Neuronal stem cell (in vitro differentiated cells): Measurements from ENCODE around the gene KRT7.
"Not testable (repeated sequence)": the region's sequence is repeated elsewhere in the genome, so short reads cannot be mapped to it uniquely, and the experiment has no call there.

ENCODE experiments used
- DNase-seq: peaks from one replicate; pipeline ENCODE4 v3.0.0-alpha.2; 2013; ENCODE audit warnings: low spot score
- H2AFZ ChIP-seq: one replicate; pipeline ENCODE4 v1.6.1; 2013; ENCODE audit warnings: mild to moderate bottlenecking, low read length, inconsistent platforms
- H2AK5ac ChIP-seq: 2 replicates; pipeline ENCODE4 v1.6.1; 2013; ENCODE audit warnings: low read depth, mild to moderate bottlenecking, inconsistent platforms, low read length, moderate library complexity, mixed read lengths
- H2BK120ac ChIP-seq: 2 replicates; pipeline ENCODE4 v1.6.1; 2013; ENCODE audit warnings: low read depth, mild to moderate bottlenecking, inconsistent platforms, low read length, moderate library complexity, mixed read lengths
- H2BK12ac ChIP-seq: one replicate; pipeline ENCODE4 v1.6.1; 2013; ENCODE audit warnings: low read length, inconsistent platforms
- H2BK15ac ChIP-seq: 2 replicates; pipeline ENCODE4 v1.6.1; 2013; ENCODE audit warnings: mild to moderate bottlenecking, low read length, inconsistent platforms, mixed read lengths
- H2BK5ac ChIP-seq: one replicate; pipeline ENCODE4 v1.6.1; 2013; ENCODE audit warnings: inconsistent platforms, mild to moderate bottlenecking, low read length, moderate library complexity
- H3K14ac ChIP-seq: one replicate; pipeline ENCODE4 v1.6.1; 2013; ENCODE audit warnings: low read length, inconsistent platforms
- H3K18ac ChIP-seq: 2 replicates; pipeline ENCODE4 v1.6.1; 2013; ENCODE audit warnings: low read length, inconsistent platforms
- H3K23ac ChIP-seq: 2 replicates; pipeline ENCODE4 v1.6.1; 2013; ENCODE audit warnings: low read depth, mild to moderate bottlenecking, mixed read lengths, low read length, inconsistent platforms; ENCODE audit not compliant: poor library complexity
- H3K27ac ChIP-seq: replicated peaks from 3 replicates; pipeline ENCODE4 v1.5.1; 2013; ENCODE audit warnings: low read length, inconsistent platforms
- H3K27me3 ChIP-seq, 3 experiments: 2 replicates each; pipeline ENCODE4 v1.6.1; 2013; ENCODE audit warnings: low read length in 3 of 3, mild to moderate bottlenecking in 2 of 3, inconsistent platforms in 1 of 3, low read depth in 1 of 3, mixed read lengths in 1 of 3, moderate library complexity in 1 of 3; ENCODE audit not compliant: control insufficient read depth in 3 of 3, insufficient read depth in 3 of 3
- H3K36me3 ChIP-seq, 2 donors: replicated peaks in 1 of 2; 2 replicates each; pipeline ENCODE4 v1.6.1; 2013; ENCODE audit warnings: low read length in 2 of 2; ENCODE audit not compliant: control insufficient read depth in 2 of 2, insufficient read depth in 2 of 2
- H3K4ac ChIP-seq: 2 replicates; pipeline ENCODE4 v1.6.1; 2013; ENCODE audit warnings: inconsistent platforms, mild to moderate bottlenecking, low read length, moderate library complexity
- H3K4me1 ChIP-seq, 2 donors: 1 replicate in 1 of 2; 2 replicates in 1 of 2; pipeline ENCODE4 v1.6.1; 2013; ENCODE audit warnings: low read length in 2 of 2, low read depth in 1 of 2; ENCODE audit not compliant: control insufficient read depth in 2 of 2, insufficient read depth in 1 of 2
- H3K4me2 ChIP-seq: one replicate; pipeline ENCODE4 v1.6.1; 2013; ENCODE audit warnings: mild to moderate bottlenecking, low read length, inconsistent platforms; ENCODE audit not compliant: insufficient read depth, poor library complexity, severe bottlenecking
- H3K4me3 ChIP-seq, 2 donors: 2 replicates each; pipeline ENCODE4 v1.5.1; 2013; ENCODE audit warnings: low read length in 2 of 2, mild to moderate bottlenecking in 2 of 2, inconsistent platforms in 1 of 2, moderate library complexity in 1 of 2
- H3K79me1 ChIP-seq: one replicate; pipeline ENCODE4 v1.6.1; 2013; ENCODE audit warnings: low read depth, mild to moderate bottlenecking, inconsistent platforms, low read length, moderate library complexity
- H3K9ac ChIP-seq: one replicate; pipeline ENCODE4 v1.6.1; 2013; ENCODE audit warnings: mild to moderate bottlenecking, low read depth, low read length, inconsistent platforms; ENCODE audit not compliant: poor library complexity
- H3K9me3 ChIP-seq, 2 donors: replicated peaks in 1 of 2; 2 replicates each; pipeline versions ENCODE3 to v1.6.1; 2013; ENCODE audit warnings: low read length in 2 of 2, mild to moderate bottlenecking in 2 of 2, inconsistent platforms in 1 of 2, low read depth in 1 of 2, mixed read lengths in 1 of 2, moderate library complexity in 1 of 2; ENCODE audit not compliant: control insufficient read depth in 2 of 2, insufficient read depth in 1 of 2
- H4K8ac ChIP-seq: one replicate; pipeline ENCODE4 v1.6.1; 2013; ENCODE audit warnings: low read depth, mild to moderate bottlenecking, inconsistent platforms, low read length, moderate library complexity
- H4K91ac ChIP-seq: one replicate; pipeline ENCODE4 v1.6.1; 2013; ENCODE audit warnings: low read length, low read depth, mild to moderate bottlenecking, inconsistent platforms; ENCODE audit not compliant: poor library complexity
- WGBS, 2 donors: extraction: QIAGEN DNeasy Blood & Tissue Kit; methylation state at CpG; one replicate each; pipeline ENCODE4 v1.1.7; 2013; ENCODE audit warnings: missing lambda C conversion rate in 2 of 2, mixed read lengths in 1 of 2; ENCODE audit not compliant: insufficient read length in 2 of 2, insufficient replicate concordance in 1 of 2; ENCODE audit errors: extremely low coverage in 2 of 2; 5-methylcytosine and 5-hydroxymethylcytosine counted together

KRT7 gene

DNA sequence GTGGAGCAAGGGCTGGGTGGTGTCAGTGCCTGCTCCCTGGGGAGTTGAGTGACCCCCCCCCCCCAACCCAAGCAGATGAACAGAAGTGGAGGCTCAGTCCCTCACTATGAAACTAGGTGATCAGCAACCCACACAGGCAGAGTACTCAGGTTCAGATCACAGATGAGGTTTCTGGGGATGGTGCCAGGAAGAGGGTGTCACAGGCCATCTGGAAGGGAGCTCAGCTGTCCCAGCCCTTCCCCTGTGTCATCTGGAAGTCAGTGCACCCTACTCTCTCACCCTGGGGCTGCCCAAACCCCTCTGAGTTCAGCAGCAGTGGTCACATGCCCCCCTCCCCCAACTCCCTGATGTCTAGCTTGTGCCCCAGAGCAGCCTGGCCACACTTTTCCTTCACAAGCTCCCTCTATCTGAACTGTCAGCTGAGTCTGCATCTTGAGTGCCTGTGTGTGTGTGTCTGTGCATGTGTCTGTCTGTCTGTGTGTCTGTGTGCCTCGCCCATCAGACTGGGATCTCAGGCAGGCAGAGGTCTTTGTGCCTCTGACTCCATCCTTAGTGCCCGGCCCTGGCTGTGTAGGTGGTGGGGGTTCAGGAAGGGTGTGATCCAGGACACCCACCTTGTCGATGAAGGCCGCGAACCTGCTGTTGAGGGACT, 57.6 kb downstream of the KRT7 start:
- no CpG with 5 or more reads among the region's 5 CpGs for WGBS, 2 donors
- not testable (repeated sequence) for H3K14ac ChIP-seq

DNA sequence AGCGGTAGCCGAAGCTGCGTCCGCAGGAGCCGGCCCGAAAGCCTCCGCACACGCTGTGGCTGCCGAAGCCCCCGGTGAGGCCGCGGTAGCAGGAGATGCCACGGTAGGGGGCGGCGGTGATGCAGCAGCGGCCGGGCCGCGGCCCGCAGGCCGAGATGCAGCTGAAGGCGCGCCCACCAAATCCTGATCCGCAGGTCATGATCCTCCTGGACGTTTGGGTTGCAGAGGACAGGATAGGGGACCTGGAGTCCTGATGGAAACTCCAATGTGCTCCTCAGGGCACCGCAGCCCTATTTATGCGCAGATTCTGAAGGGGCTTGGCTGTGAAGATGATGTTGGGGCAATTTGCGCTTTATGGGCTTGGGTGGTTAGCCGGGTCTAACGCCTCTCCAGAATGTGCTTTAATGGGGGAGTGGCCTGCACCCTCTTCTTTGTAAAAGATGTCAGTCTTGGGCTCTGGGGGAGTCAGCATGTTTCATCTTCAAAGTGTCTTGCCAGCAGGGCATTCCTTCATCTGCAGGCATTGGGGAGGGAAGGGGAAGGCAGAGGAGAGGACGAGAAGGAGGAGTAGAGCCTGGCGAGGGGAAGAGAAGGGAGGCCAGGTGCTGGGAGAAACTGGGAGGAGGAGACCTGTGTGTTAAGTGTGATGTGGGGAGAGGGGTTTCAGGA, 58.4 kb downstream of the KRT7 start, which contains the start of gene KRT81:
KRT81 (minus strand) TSS at position 268 of the 669 bp plus-strand sequence; CDS start at position 199, 69 bp downstream.
- Histone ChIP-seq H2BK15ac (no peak within 1 kb of the TSS), H3K36me3 (no peaks in the 10 kb centered on the region), H3K4me3 (no peak within 1 kb of the TSS), H4K91ac (no peak within 1 kb of the TSS), H2BK5ac (no peak within 1 kb of the TSS), H2BK120ac (no peak within 1 kb of the TSS), H3K9ac (no peak within 1 kb of the TSS), H3K4ac (no peak within 1 kb of the TSS), H3K18ac (no peak within 1 kb of the TSS), H3K4me1 (no peaks in the 10 kb centered on the region), H3K79me1 (no peaks in the 10 kb centered on the region), H3K4me2 (no peak within 1 kb of the TSS), H4K8ac (no peak within 1 kb of the TSS), H3K23ac (no peak within 1 kb of the TSS), H2AK5ac (no peak within 1 kb of the TSS), H3K27me3 (peaks cover 0 to 4% (median 0%) of the 10 kb centered on the region in 3 experiments), H3K27ac (no peak within 1 kb of the TSS), H3K9me3 (no peaks in the 10 kb centered on the region), H3K14ac (no peak within 1 kb of the TSS), H2AFZ (no peak within 1 kb of the TSS), H2BK12ac (no peak within 1 kb of the TSS)
- DNase-seq, result no peak
- WGBS, 2 donors, result no CpG with 5 or more reads among the region's 32 CpGs

More for the DNA sequence above, 57.6 kb downstream of the KRT7 start:
- not testable (repeated sequence) for H3K27me3 ChIP-seq, H4K8ac ChIP-seq, H2BK12ac ChIP-seq, H3K9me3 ChIP-seq, H3K4me2 ChIP-seq, H3K4ac ChIP-seq, H3K79me1 ChIP-seq, H3K18ac ChIP-seq, DNase-seq, H3K9ac ChIP-seq, H2BK15ac ChIP-seq, H3K4me1 ChIP-seq, H2AK5ac ChIP-seq, H3K4me3 ChIP-seq, H2AFZ ChIP-seq, H2BK120ac ChIP-seq, H4K91ac ChIP-seq, H3K23ac ChIP-seq, H2BK5ac ChIP-seq, H3K27ac ChIP-seq, H3K36me3 ChIP-seq

DNA sequence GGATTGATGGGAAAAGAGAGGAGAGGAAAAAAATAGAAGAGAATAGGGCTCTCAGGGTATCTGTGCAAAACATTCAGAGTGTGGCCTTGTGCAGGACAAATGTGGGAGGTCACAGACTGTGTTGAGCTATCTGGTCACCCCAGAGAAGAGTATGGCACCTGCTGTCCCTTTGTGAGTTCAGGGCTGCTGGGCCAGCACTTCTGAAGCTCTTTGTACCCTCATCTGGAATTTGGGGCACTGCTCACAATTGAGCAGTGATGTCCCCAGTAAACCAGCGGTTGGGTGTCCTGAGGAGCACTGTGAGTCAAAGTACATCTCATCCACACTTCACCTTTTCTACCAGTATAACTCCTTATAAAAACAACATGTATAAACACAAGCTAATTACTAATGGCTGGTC, 60.9 kb downstream of the KRT7 start:
- Histone ChIP-seq H2BK15ac (no peak overlapping the region), H3K4me2 (no peak overlapping the region), H3K9me3 (no peaks in the 10 kb centered on the region), H2AK5ac (no peak overlapping the region), H3K4ac (no peak overlapping the region), H2BK5ac (no peak overlapping the region), H3K4me1 (no peaks in the 10 kb centered on the region), H3K9ac (no peak overlapping the region), H4K91ac (no peak overlapping the region), H3K4me3 (no peak overlapping the region), H3K36me3 (no peaks in the 10 kb centered on the region), H3K14ac (no peak overlapping the region), H3K27me3 (peaks cover 0 to 4% (median 0%) of the 10 kb centered on the region in 3 experiments), H4K8ac (no peak overlapping the region), H2BK120ac (no peak overlapping the region), H2AFZ (no peak overlapping the region), H2BK12ac (no peak overlapping the region), H3K18ac (no peak overlapping the region), H3K23ac (no peak overlapping the region), H3K79me1 (no peaks in the 10 kb centered on the region), H3K27ac (no peak overlapping the region)
- no peak for DNase-seq
- no CpG with 5 or more reads among the region's 1 CpG for WGBS, 2 donors

DNA sequence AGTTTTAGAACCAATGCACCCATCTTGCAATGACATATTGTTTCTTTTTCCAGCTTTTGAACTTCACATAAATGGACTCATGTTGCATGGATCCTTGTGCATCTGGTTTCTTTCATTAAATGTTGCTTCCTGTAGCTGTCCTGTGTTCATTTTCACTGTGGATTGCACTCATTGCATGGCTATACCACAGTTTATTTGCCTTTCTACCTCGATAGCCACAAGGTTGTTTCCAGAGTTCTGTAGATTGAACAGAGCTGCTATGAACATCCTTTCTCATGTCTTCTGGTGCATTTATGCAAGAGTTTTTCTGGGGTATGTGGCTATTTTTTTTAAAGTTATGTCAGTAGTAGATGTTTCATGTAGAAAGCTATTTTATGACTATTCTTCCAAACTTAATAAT, 61.8 kb downstream of the KRT7 start:
- Histone ChIP-seq H3K36me3 (no peaks in the 10 kb centered on the region), H3K9ac (no peak overlapping the region)
- WGBS, 2 donors, result no CpG with 5 or more reads among the region's 1 CpG

More for the DNA sequence above, 61.8 kb downstream of the KRT7 start:
- Histone ChIP-seq H3K27ac (no peak overlapping the region), H4K91ac (no peak overlapping the region), H2BK15ac (no peak overlapping the region), H3K4me3 (no peak overlapping the region), H2BK12ac (no peak overlapping the region), H3K23ac (no peak overlapping the region), H3K4ac (no peak overlapping the region), H3K4me1 (no peaks in the 10 kb centered on the region), H4K8ac (no peak overlapping the region), H2AFZ (no peak overlapping the region), H2AK5ac (no peak overlapping the region), H3K27me3 (peaks cover 0 to 4% (median 0%) of the 10 kb centered on the region in 3 experiments), H3K79me1 (no peaks in the 10 kb centered on the region), H2BK5ac (no peak overlapping the region), H3K9me3 (no peaks in the 10 kb centered on the region), H3K14ac (no peak overlapping the region), H2BK120ac (no peak overlapping the region), H3K18ac (no peak overlapping the region), H3K4me2 (no peak overlapping the region)
- DNase-seq, result no peak
